ENCODE data around the gene ERH. TPM values are rescaled to one million over a fixed set of nuclear protein-coding genes. Genes with fewer than 3 reads are reported as not detected.

Gene ERH
- total and polyA plus RNA-seq, 8 donors: 32.4 to 75.4 (median 58.5) TPM

- Histone ChIP-seq H3K36me3 (no peaks in the 10 kb centered on the region), H3K27ac (no peak overlapping the region), H3K9me3 (no peaks in the 10 kb centered on the region), H3K4me3 (no peak overlapping the region), H3K27me3 (no peaks in the 10 kb centered on the region), H3K4me1 (peaks cover 0 to 3% (median 0%) of the 10 kb centered on the region in 3 donors)
- TF ChIP-seq CTCF (IDR thresholded peaks at IDR 0.05): no peak
- WGBS, 2 donors: 93 to 96% methylated on average over 5 of the region's 5 CpGs
- no peak for DNase-seq
- intact Hi-C loops (cut with DNase I): no loop called here
- FAIRE-seq: no peak
- ATAC-seq: no peak
Observed at GRCh38 chr14:69337984-69338383, 60.1 kb downstream of the ERH start.

- intact Hi-C loops (cut with DNase I): no loop called here
- peak in 1 of 6 donors; percentile 7 for DNase-seq
Observed at GRCh38 chr14:69335371-69335771, 62.7 kb downstream of the ERH start.

GRCh38 chr14:69334576-69334975 lies 63.5 kb downstream of the ERH start:
- Histone ChIP-seq H3K27ac (no peak overlapping the region), H3K4me3 (no peak overlapping the region), H3K4me1 (no peaks in the 10 kb centered on the region), H3K27me3 (no peaks in the 10 kb centered on the region), H3K36me3 (no peaks in the 10 kb centered on the region), H3K9me3 (no peaks in the 10 kb centered on the region)
- no peak for DNase-seq
- no peak for FAIRE-seq
- WGBS, 2 donors: 69 to 90% methylated on average over 6 of the region's 6 CpGs
- ATAC-seq: no peak
- TF ChIP-seq CTCF (IDR thresholded peaks at IDR 0.05): no peak
- intact Hi-C loops (cut with DNase I): no loop called here

More at GRCh38 chr14:69335371-69335771, 62.7 kb downstream of the ERH start:
- FAIRE-seq: no peak
- Histone ChIP-seq H3K4me3 (no peak overlapping the region), H3K27ac (no peak overlapping the region), H3K4me1 (no peaks in the 10 kb centered on the region), H3K9me3 (no peaks in the 10 kb centered on the region), H3K36me3 (no peaks in the 10 kb centered on the region), H3K27me3 (no peaks in the 10 kb centered on the region)
- ATAC-seq: no peak
- TF ChIP-seq CTCF (IDR thresholded peaks at IDR 0.05): no peak
- 68 to 71% methylated on average over 6 of the region's 6 CpGs for WGBS, 2 donors

- no peak for TF ChIP-seq CTCF (IDR thresholded peaks at IDR 0.05)
- H3K27ac ChIP-seq: no peak overlapping the region
- H3K4me1 ChIP-seq: no peaks in the 10 kb centered on the region
- 68 to 75% methylated on average over 4 of the region's 4 CpGs for WGBS, 2 donors
- intact Hi-C loops (cut with DNase I): no loop called here
- DNase-seq (peak in 1 of 6 donors; percentile 6), FAIRE-seq (no peak), ATAC-seq (no peak)
- H3K27me3 ChIP-seq: no peaks in the 10 kb centered on the region
- no peak overlapping the region for H3K4me3 ChIP-seq
- H3K9me3 ChIP-seq: no peaks in the 10 kb centered on the region
- no peaks in the 10 kb centered on the region for H3K36me3 ChIP-seq
Observed at GRCh38 chr14:69333791-69334337, 64.2 kb downstream of the ERH start.

GRCh38 chr14:69332782-69333395 lies 65.2 kb downstream of the ERH start:
- Histone ChIP-seq H3K36me3 (no peaks in the 10 kb centered on the region), H3K4me3 (no peak overlapping the region), H3K4me1 (no peaks in the 10 kb centered on the region), H3K9me3 (no peaks in the 10 kb centered on the region), H3K27ac (no peak overlapping the region), H3K27me3 (no peaks in the 10 kb centered on the region)
- ATAC-seq (no peak), DNase-seq (peak in 2 of 6 donors; percentile 36 to 40), FAIRE-seq (no peak)
- TF ChIP-seq CTCF (IDR thresholded peaks at IDR 0.05): no peak
- 73 to 79% methylated on average over 13 of the region's 13 CpGs for WGBS, 2 donors
- intact Hi-C loops (cut with DNase I): no loop called here
